CD4-positive, CD25-positive, alpha-beta regulatory T cell (primary cell): ENCODE results near the gene DDX20. TPM values are rescaled to one million over a fixed set of nuclear protein-coding genes. Genes with fewer than 3 reads are reported as not detected.

Experiments
- ATAC-seq, 2 donors: fragments of 150-1000 bp; cut with Tn5 transposase; one replicate each; pipeline ENCODE4 v1.10.0; 2021; ENCODE audit warnings: low read depth in 2 of 2, moderate number of reproducible peaks in 2 of 2, moderate library complexity in 1 of 2
- DNase-seq, 3 donors: peaks; one replicate each; pipeline versions ENCODE4 v3.0.0 to v3.0.0-alpha.2; 2012 to 2022; ENCODE audit warnings: mixed read lengths in 1 of 3
- H3K27ac ChIP-seq: one replicate; pipeline ENCODE4 v1.7.0; 2013; ENCODE audit warnings: mild to moderate bottlenecking, low read length; ENCODE audit not compliant: insufficient read depth, poor library complexity, severe bottlenecking
- H3K27me3 ChIP-seq: one replicate; pipeline ENCODE4 v1.7.0; 2013; ENCODE audit warnings: low read length; ENCODE audit not compliant: control insufficient read depth, insufficient read depth
- H3K36me3 ChIP-seq: one replicate; pipeline ENCODE4 v1.7.0; 2013; ENCODE audit warnings: mild to moderate bottlenecking, low read length, moderate library complexity; ENCODE audit not compliant: control insufficient read depth, insufficient read depth
- H3K4me1 ChIP-seq: 2 replicates; pipeline ENCODE4 v1.7.0; 2013; ENCODE audit warnings: mild to moderate bottlenecking, low read length; ENCODE audit not compliant: insufficient read depth, control insufficient read depth, poor library complexity, severe bottlenecking
- H3K4me3 ChIP-seq: one replicate; pipeline ENCODE4 v1.7.0; 2013; ENCODE audit warnings: low read depth, mild to moderate bottlenecking, low read length, moderate library complexity
- H3K9me3 ChIP-seq, 2 experiments: 1 replicate in 1 of 2; 2 replicates in 1 of 2; pipeline ENCODE4 v1.7.0; 2013; ENCODE audit warnings: low read length in 2 of 2, mild to moderate bottlenecking in 1 of 2, moderate library complexity in 1 of 2; ENCODE audit not compliant: control insufficient read depth in 2 of 2
- H3K27ac Mint-ChIP-seq, 3 donors: one replicate each; pipeline ENCODE4 v1.8.0; 2020 to 2022; ENCODE audit warnings: mild to moderate bottlenecking in 3 of 3, mixed read lengths in 3 of 3, moderate library complexity in 2 of 3
- H3K27me3 Mint-ChIP-seq: one replicate; pipeline ENCODE4 v1.8.0; 2022; ENCODE audit warnings: mild to moderate bottlenecking, mixed read lengths
- H3K36me3 Mint-ChIP-seq: one replicate; pipeline ENCODE4 v1.8.0; 2020; ENCODE audit warnings: mixed read lengths
- H3K4me1 Mint-ChIP-seq, 4 donors: one replicate each; pipeline ENCODE4 v1.8.0; 2020 to 2022; ENCODE audit warnings: mixed read lengths in 4 of 4, mild to moderate bottlenecking in 1 of 4
- H3K4me3 Mint-ChIP-seq, 4 donors: one replicate each; pipeline ENCODE4 v1.8.0; 2020 to 2022; ENCODE audit warnings: mild to moderate bottlenecking in 4 of 4, mixed read lengths in 4 of 4, moderate library complexity in 3 of 4
- H3K9me3 Mint-ChIP-seq, 7 donors: one replicate each; pipeline ENCODE4 v1.8.0; 2020 to 2022; ENCODE audit warnings: mixed read lengths in 7 of 7, mild to moderate bottlenecking in 3 of 7, moderate library complexity in 2 of 7
- polyA plus RNA-seq, 4 donors: library from polyadenylated mRNA; unstranded; fragments of 300-500 nt; fragmentation: Illumina TruSeq; gene quantifications; one replicate each; pipeline ENCODE4 v1.2.3, GENCODE V29; 2021
- total RNA-seq: library from RNA; stranded (reverse); gene quantifications from one replicate; pipeline ENCODE4 v1.2.3, GENCODE V29; 2022

The DDX20 gene
- total and polyA plus RNA-seq, 5 donors from 2014 or later = 9.6 to 18.8 (median 15.0) TPM

DNA sequence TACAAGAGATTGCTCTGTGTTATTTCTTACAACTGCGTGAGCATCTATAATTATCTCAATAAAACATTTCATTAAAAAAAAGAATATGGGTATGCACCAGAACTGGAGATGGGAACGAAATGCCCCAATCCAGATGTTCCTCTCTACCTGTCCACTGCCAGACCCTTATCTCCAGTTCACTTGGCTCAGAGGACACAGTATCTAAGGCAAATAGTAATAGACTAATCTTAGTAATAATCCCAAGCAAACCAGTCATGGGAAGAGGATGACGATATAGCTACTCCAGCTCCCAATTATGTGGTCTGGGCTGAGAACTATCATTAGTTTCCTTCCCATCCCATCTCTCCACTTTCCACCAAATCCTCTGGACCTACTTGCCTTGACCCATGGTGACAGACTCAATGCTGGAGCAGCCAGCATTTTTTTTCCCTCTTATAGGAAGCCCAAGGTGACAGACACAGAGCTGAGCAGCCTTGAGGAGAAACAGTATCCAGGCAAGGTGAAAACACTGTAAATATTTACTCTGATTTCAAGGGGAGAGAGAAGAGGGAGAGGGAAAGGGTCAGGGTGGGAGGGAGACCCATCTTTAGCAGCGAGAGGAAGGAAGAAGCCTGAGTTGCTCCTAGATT lies 28.7 kb downstream of the DDX20 start:
- Mint-ChIP-seq H3K9me3 (no peaks in the 10 kb centered on the region), H3K36me3 (no peaks in the 10 kb centered on the region), H3K27me3 (peaks cover 28% of the 10 kb centered on the region), H3K4me3 (no peak overlapping the region), H3K27ac (no peak overlapping the region), H3K4me1 (no peaks in the 10 kb centered on the region)
- Histone ChIP-seq H3K27ac (no peak overlapping the region), H3K27me3 (peaks cover 2% of the 10 kb centered on the region), H3K9me3 (no peaks in the 10 kb centered on the region), H3K36me3 (no peaks in the 10 kb centered on the region), H3K4me1 (no peaks in the 10 kb centered on the region), H3K4me3 (no peak overlapping the region)
- DNase-seq = no peak
- no peak for ATAC-seq

- Mint-ChIP-seq H3K4me1 (no peaks in the 10 kb centered on the region), H3K4me3 (no peak overlapping the region), H3K36me3 (no peaks in the 10 kb centered on the region), H3K27me3 (peaks cover 42% of the 10 kb centered on the region), H3K27ac (no peak overlapping the region), H3K9me3 (no peaks in the 10 kb centered on the region)
- DNase-seq (no peak), ATAC-seq (no peak)
- no peak overlapping the region for H3K27ac ChIP-seq
- H3K4me1 ChIP-seq = no peaks in the 10 kb centered on the region
- H3K36me3 ChIP-seq = no peaks in the 10 kb centered on the region
- no peaks in the 10 kb centered on the region for H3K9me3 ChIP-seq
- H3K4me3 ChIP-seq = no peak overlapping the region
- peaks cover 2% of the 10 kb centered on the region for H3K27me3 ChIP-seq
These were observed 31.0 kb downstream of the DDX20 start for GRCh38 chr1:111786669-111787207.

GRCh38 chr1:111789142-111789541 lies 33.4 kb downstream of the DDX20 start:
- Histone ChIP-seq H3K4me3 (no peak overlapping the region), H3K27me3 (peaks cover 7% of the 10 kb centered on the region), H3K4me1 (no peaks in the 10 kb centered on the region), H3K27ac (no peak overlapping the region), H3K36me3 (no peaks in the 10 kb centered on the region), H3K9me3 (no peaks in the 10 kb centered on the region)
- Mint-ChIP-seq H3K27ac (peak overlapping the region in 1 of 3 donors; percentile 18), H3K27me3 (peaks cover 39% of the 10 kb centered on the region), H3K4me3 (no peak overlapping the region), H3K4me1 (peaks cover 0 to 2% (median 0%) of the 10 kb centered on the region in 4 donors), H3K36me3 (no peaks in the 10 kb centered on the region), H3K9me3 (no peaks in the 10 kb centered on the region)
- ATAC-seq (no peak), DNase-seq (no peak)

DNA sequence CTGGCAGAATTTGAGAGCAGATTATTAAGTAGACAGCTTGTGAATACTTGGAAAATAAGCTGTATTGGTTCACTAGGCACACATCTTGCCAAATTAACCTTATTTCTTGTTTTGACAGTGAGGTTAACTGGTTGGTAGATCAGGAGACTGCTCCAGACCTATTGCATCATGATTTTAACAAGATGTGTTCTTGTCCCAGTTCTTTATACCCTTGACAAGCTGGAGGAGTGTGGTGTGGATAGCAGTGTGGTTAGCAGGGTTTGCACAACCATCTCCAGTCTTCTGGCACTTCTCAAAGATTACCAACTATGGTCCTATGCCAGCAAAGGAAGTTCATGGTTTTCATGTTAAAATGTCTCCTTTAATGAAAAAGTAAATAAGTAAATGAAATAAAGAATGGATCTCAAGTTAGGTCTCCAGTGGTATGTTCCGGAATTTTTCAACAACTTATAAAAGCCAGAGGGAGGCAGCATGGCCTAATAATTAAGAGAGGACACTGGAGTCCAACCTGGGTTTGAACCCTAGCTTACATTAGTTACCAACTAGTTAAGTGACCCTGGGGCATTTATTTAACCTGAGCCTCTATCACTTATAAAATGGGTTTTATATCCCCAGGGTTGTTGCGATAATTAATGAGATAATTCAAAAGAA lies 34.1 kb downstream of the DDX20 start:
- Histone ChIP-seq H3K4me1 (no peaks in the 10 kb centered on the region), H3K27me3 (peaks cover 7% of the 10 kb centered on the region), H3K9me3 (no peaks in the 10 kb centered on the region), H3K4me3 (no peak overlapping the region), H3K36me3 (no peaks in the 10 kb centered on the region), H3K27ac (no peak overlapping the region)
- Mint-ChIP-seq H3K9me3 (no peaks in the 10 kb centered on the region), H3K27ac (no peak overlapping the region), H3K4me1 (peaks cover 0 to 2% (median 0%) of the 10 kb centered on the region in 4 donors), H3K4me3 (no peak overlapping the region), H3K27me3 (peaks cover 41% of the 10 kb centered on the region), H3K36me3 (no peaks in the 10 kb centered on the region)
- DNase-seq (no peak), ATAC-seq (no peak)

DNA sequence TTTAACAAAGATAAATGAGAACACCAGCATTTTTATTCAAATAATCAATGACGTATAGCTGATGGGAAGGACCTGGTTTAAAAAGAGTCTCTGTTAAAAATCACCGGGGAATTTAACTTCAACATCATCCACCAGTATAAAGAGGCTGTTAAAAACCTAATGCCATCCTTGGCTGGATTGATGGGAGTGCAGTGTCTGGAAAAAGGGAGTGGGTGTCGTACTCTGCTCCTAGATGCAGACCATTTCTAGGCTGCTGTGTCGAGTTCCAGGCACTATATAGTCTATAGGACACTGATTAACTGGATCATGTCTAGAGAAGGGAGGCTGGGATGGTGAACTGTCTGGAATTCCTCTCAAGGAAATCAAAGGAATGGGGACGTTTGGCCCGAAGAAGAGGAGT lies 36.1 kb downstream of the DDX20 start:
- Histone ChIP-seq H3K36me3 (no peaks in the 10 kb centered on the region), H3K4me3 (no peak overlapping the region), H3K4me1 (no peaks in the 10 kb centered on the region), H3K9me3 (no peaks in the 10 kb centered on the region), H3K27ac (no peak overlapping the region), H3K27me3 (peaks cover 6% of the 10 kb centered on the region)
- ATAC-seq (no peak), DNase-seq (no peak)
- Mint-ChIP-seq H3K36me3 (no peaks in the 10 kb centered on the region), H3K9me3 (no peaks in the 10 kb centered on the region), H3K27ac (no peak overlapping the region), H3K4me3 (no peak overlapping the region), H3K27me3 (peaks cover 40% of the 10 kb centered on the region), H3K4me1 (peaks cover 0 to 2% (median 0%) of the 10 kb centered on the region in 4 donors)

GRCh38 chr1:111792249-111792648 lies 36.5 kb downstream of the DDX20 start:
- Histone ChIP-seq H3K36me3 (no peaks in the 10 kb centered on the region), H3K27me3 (peaks cover 6% of the 10 kb centered on the region), H3K4me1 (no peaks in the 10 kb centered on the region), H3K4me3 (no peak overlapping the region), H3K9me3 (no peaks in the 10 kb centered on the region), H3K27ac (no peak overlapping the region)
- ATAC-seq (no peak), DNase-seq (no peak)
- Mint-ChIP-seq H3K36me3 (no peaks in the 10 kb centered on the region), H3K4me1 (peaks cover 0 to 2% (median 0%) of the 10 kb centered on the region in 4 donors), H3K4me3 (no peak overlapping the region), H3K27ac (no peak overlapping the region), H3K27me3 (peaks cover 40% of the 10 kb centered on the region), H3K9me3 (no peaks in the 10 kb centered on the region)

DNA sequence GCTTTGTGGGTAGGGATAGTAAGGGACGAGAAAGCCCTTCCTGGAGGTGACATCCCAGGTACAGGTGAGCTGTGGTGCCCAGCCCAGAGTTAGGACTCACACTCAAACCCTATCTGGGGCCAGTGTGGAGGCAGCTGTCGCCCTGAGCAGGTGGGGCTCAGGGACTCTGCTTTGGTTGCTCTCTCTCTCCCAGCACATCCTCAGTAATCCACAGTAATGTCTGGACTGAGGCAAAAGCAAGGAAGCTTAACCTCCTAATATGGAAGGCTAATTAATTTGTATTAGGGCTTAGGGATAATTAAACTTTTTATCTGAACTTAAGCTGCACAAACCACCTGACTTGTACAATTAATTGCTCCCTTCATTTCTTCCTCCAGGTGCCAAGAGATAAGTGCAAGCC lies 38.2 kb downstream of the DDX20 start:
- Histone ChIP-seq H3K36me3 (no peaks in the 10 kb centered on the region), H3K4me3 (no peak overlapping the region), H3K9me3 (no peaks in the 10 kb centered on the region), H3K4me1 (no peaks in the 10 kb centered on the region), H3K27ac (no peak overlapping the region), H3K27me3 (peaks cover 6% of the 10 kb centered on the region)
- DNase-seq = no peak
- Mint-ChIP-seq H3K9me3 (no peaks in the 10 kb centered on the region), H3K27me3 (peaks cover 35% of the 10 kb centered on the region), H3K4me1 (peaks cover 0 to 2% (median 0%) of the 10 kb centered on the region in 4 donors), H3K36me3 (no peaks in the 10 kb centered on the region), H3K27ac (no peak overlapping the region), H3K4me3 (no peak overlapping the region)
- no peak for ATAC-seq

DNA sequence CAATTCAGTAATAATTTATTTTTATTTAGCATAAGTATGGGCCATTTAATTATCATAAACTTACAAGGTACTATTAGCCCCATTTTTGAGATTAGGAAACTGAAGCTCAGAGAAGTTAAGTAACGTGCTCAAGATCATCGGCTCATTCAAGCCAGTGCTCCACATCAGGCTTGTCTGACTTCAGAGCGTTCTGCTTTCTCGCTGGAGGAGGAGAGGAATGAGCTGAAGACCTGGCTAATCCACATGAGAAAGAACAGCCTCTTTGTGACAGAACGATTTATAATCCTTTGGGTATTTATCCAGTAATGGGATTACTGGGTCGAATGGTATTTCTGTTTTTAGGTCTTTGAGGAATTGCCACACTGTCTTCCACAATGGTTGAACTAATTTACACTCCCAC lies 39.7 kb downstream of the DDX20 start:
- Histone ChIP-seq H3K27ac (no peak overlapping the region), H3K36me3 (no peaks in the 10 kb centered on the region), H3K4me1 (no peaks in the 10 kb centered on the region), H3K4me3 (no peak overlapping the region), H3K9me3 (no peaks in the 10 kb centered on the region), H3K27me3 (peaks cover 6% of the 10 kb centered on the region)
- Mint-ChIP-seq H3K9me3 (peaks cover 0 to 2% (median 0%) of the 10 kb centered on the region in 7 donors), H3K4me3 (no peak overlapping the region), H3K4me1 (peaks cover 0 to 2% (median 0%) of the 10 kb centered on the region in 4 donors), H3K27ac (no peak overlapping the region), H3K36me3 (no peaks in the 10 kb centered on the region), H3K27me3 (peaks cover 25% of the 10 kb centered on the region)
- ATAC-seq = no peak
- DNase-seq = no peak
